Measurements from ENCODE around the gene MT1E.
A peak's percentile ranks its signal among the peaks of the same experiment; 100 is the strongest.

Gene MT1E

DNA sequence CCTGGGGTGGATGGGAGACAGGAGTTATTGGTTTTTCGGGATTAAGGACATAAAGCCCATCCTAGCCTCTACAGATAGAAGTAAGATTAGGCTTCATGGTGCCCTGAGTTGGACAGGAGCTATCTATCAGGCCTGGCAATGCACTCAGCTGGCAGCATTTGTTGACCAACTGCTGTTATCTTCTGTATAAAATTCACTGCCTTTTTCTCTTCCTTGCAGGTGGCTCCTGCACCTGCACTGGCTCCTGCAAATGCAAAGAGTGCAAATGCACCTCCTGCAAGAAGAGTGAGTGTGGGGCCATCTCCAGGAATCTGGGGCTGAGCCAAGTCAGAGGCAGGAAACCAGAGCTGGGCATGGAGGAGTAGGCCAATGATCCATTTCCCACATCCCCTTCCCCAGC is 13.5 kb downstream of the MT1E start:
- peaks cover 3% of the 10 kb centered on the region for H3K4me1 ChIP-seq (ENCODE audit: control insufficient read depth, low read depth, low read length)
- no peak overlapping the region for H3K4me3 ChIP-seq (ENCODE audit: low read length)
- H3K27me3 ChIP-seq (ENCODE audit: control insufficient read depth, insufficient read depth, low read length), result peaks cover 100% of the 10 kb centered on the region
- no peaks in the 10 kb centered on the region for H3K9me3 ChIP-seq (ENCODE audit: control insufficient read depth, low read depth, low read length)
- no peak overlapping the region for H3K27ac ChIP-seq (ENCODE audit: low read length)
- H3K36me3 ChIP-seq (ENCODE audit: control insufficient read depth, low read depth, low read length), result no peaks in the 10 kb centered on the region
- no peak overlapping the region for H3K9ac ChIP-seq (ENCODE audit: low read length)

GRCh38 chr16:56640076-56640475 is 14.5 kb downstream of the MT1E start:
- Histone ChIP-seq H3K4me3 (ENCODE audit: low read length) (no peak overlapping the region), H3K36me3 (ENCODE audit: control insufficient read depth, low read depth, low read length) (no peaks in the 10 kb centered on the region), H3K27me3 (ENCODE audit: control insufficient read depth, insufficient read depth, low read length) (peaks cover 100% of the 10 kb centered on the region), H3K27ac (ENCODE audit: low read length) (no peak overlapping the region), H3K4me1 (ENCODE audit: control insufficient read depth, low read depth, low read length) (peaks cover 3% of the 10 kb centered on the region), H3K9ac (ENCODE audit: low read length) (no peak overlapping the region), H3K9me3 (ENCODE audit: control insufficient read depth, low read depth, low read length) (no peaks in the 10 kb centered on the region)

DNA sequence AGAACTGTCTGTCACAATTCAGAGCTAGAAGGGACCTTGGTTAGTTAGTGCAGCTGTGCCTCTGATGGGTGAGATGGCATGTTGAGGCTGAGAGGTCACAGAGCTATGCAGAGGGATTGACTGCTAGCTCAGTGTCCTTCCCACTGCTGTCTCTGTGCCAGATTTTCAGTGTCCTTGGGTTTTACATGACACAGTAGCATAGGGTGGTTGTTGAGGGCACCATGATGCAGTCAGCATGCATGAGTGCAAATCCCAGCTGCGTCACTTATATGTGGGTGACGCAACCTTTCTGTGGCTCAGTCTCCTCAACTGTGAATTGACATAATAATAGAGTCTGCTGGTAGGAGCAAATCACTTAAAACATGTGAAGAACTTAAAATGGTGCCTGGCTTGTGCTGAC is 15.6 kb downstream of the MT1E start:
- Histone ChIP-seq H3K27ac (ENCODE audit: low read length) (no peak overlapping the region), H3K9me3 (ENCODE audit: control insufficient read depth, low read depth, low read length) (no peaks in the 10 kb centered on the region), H3K4me1 (ENCODE audit: control insufficient read depth, low read depth, low read length) (peaks cover 3% of the 10 kb centered on the region), H3K36me3 (ENCODE audit: control insufficient read depth, low read depth, low read length) (no peaks in the 10 kb centered on the region), H3K4me3 (ENCODE audit: low read length) (no peak overlapping the region), H3K9ac (ENCODE audit: low read length) (no peak overlapping the region), H3K27me3 (ENCODE audit: control insufficient read depth, insufficient read depth, low read length) (peaks cover 100% of the 10 kb centered on the region)

- Histone ChIP-seq H3K9me3 (ENCODE audit: control insufficient read depth, low read depth, low read length) (no peaks in the 10 kb centered on the region), H3K36me3 (ENCODE audit: control insufficient read depth, low read depth, low read length) (no peaks in the 10 kb centered on the region), H3K9ac (ENCODE audit: low read length) (no peak overlapping the region), H3K27me3 (ENCODE audit: control insufficient read depth, insufficient read depth, low read length) (peaks cover 100% of the 10 kb centered on the region), H3K4me3 (ENCODE audit: low read length) (peak overlapping the region; percentile 27), H3K27ac (ENCODE audit: low read length) (no peak overlapping the region), H3K4me1 (ENCODE audit: control insufficient read depth, low read depth, low read length) (peaks cover 3% of the 10 kb centered on the region)
Measured at GRCh38 chr16:56643080-56643778, 17.6 kb downstream of the MT1E start.

GRCh38 chr16:56643833-56644232 is 18.3 kb downstream of the MT1E start:
- Histone ChIP-seq H3K4me1 (ENCODE audit: control insufficient read depth, low read depth, low read length) (peaks cover 3% of the 10 kb centered on the region), H3K4me3 (ENCODE audit: low read length) (peak overlapping the region; percentile 27), H3K27ac (ENCODE audit: low read length) (no peak overlapping the region), H3K27me3 (ENCODE audit: control insufficient read depth, insufficient read depth, low read length) (peaks cover 100% of the 10 kb centered on the region), H3K9ac (ENCODE audit: low read length) (no peak overlapping the region), H3K36me3 (ENCODE audit: control insufficient read depth, low read depth, low read length) (no peaks in the 10 kb centered on the region), H3K9me3 (ENCODE audit: control insufficient read depth, low read depth, low read length) (no peaks in the 10 kb centered on the region)

GRCh38 chr16:56645311-56645710 is 19.7 kb downstream of the MT1E start:
- no peaks in the 10 kb centered on the region for H3K9me3 ChIP-seq (ENCODE audit: control insufficient read depth, low read depth, low read length)
- H3K9ac ChIP-seq (ENCODE audit: low read length), result no peak overlapping the region
- no peak overlapping the region for H3K27ac ChIP-seq (ENCODE audit: low read length)
- peaks cover 3% of the 10 kb centered on the region for H3K4me1 ChIP-seq (ENCODE audit: control insufficient read depth, low read depth, low read length)
- H3K36me3 ChIP-seq (ENCODE audit: control insufficient read depth, low read depth, low read length), result no peaks in the 10 kb centered on the region
- no peak overlapping the region for H3K4me3 ChIP-seq (ENCODE audit: low read length)
- peaks cover 97% of the 10 kb centered on the region for H3K27me3 ChIP-seq (ENCODE audit: control insufficient read depth, insufficient read depth, low read length)

DNA sequence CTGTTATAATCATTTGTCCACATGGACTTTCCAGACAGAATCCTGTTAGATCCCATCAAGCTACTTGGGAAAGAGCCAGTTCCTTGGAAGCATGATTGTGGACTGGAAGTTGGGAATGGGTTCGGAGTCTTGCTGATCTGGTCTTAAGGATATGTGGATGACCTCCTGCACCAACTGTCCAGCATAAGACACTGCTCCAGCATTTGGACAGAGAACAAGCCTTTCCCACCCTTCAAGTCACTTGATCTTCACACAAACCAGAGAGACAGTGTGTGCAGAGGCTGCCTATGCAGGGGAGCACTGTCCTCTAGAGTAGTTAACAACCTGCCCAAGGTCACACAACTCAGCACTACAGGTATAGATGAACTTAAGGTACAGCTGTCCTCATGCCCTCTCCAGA is 20.3 kb downstream of the MT1E start:
- H3K36me3 ChIP-seq (ENCODE audit: control insufficient read depth, low read depth, low read length), result no peaks in the 10 kb centered on the region
- H3K4me3 ChIP-seq (ENCODE audit: low read length), result no peak overlapping the region
- peaks cover 91% of the 10 kb centered on the region for H3K27me3 ChIP-seq (ENCODE audit: control insufficient read depth, insufficient read depth, low read length)
- H3K9me3 ChIP-seq (ENCODE audit: control insufficient read depth, low read depth, low read length), result no peaks in the 10 kb centered on the region
- no peak overlapping the region for H3K9ac ChIP-seq (ENCODE audit: low read length)
- no peak overlapping the region for H3K27ac ChIP-seq (ENCODE audit: low read length)
- peaks cover 3% of the 10 kb centered on the region for H3K4me1 ChIP-seq (ENCODE audit: control insufficient read depth, low read depth, low read length)

DNA sequence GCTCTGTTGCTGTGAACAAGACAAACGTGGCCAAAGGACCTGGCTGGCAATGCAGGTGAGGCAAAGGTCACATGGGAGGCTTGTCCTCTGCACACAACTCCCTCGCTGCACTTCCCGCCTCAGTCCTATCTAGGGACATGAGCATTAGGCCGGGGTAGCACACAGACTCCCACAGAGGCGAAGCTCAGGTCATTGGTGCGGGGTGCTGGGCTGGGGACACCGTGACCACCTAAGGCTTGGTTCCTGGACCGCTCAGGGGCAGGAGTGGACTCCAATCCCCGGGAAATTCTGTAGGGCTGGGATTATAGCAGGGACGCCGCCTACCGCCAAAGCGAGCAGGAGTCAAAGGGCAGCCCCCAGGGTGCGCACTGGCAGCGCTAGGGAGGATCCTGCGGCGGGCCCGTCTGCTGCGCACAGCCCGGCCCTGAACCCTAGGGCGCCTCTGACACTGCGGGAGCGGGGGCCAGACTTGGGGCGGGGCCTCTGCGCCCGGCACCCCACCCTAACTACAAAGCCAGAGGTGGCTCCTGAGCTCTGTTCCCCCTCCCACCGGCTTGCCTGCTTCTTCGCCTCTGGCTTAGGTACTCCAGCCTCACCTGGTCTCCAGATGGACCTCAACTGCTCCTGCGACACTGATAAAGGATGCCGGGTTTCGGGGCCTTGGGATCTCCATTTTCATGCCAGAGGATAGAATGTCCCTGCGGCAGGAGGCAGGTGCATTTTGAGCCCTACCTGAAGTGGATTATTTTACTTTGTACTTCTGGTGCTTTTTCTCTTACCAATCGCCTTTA is 22.3 kb downstream of the MT1E start:
- no peak overlapping the region for H3K9ac ChIP-seq (ENCODE audit: low read length)
- H3K36me3 ChIP-seq (ENCODE audit: control insufficient read depth, low read depth, low read length), result no peaks in the 10 kb centered on the region
- H3K27me3 ChIP-seq (ENCODE audit: control insufficient read depth, insufficient read depth, low read length), result peaks cover 71% of the 10 kb centered on the region
- no peaks in the 10 kb centered on the region for H3K9me3 ChIP-seq (ENCODE audit: control insufficient read depth, low read depth, low read length)
- peaks cover 3% of the 10 kb centered on the region for H3K4me1 ChIP-seq (ENCODE audit: control insufficient read depth, low read depth, low read length)
- no peak overlapping the region for H3K27ac ChIP-seq (ENCODE audit: low read length)
- H3K4me3 ChIP-seq (ENCODE audit: low read length), result peak overlapping the region; percentile 2

DNA sequence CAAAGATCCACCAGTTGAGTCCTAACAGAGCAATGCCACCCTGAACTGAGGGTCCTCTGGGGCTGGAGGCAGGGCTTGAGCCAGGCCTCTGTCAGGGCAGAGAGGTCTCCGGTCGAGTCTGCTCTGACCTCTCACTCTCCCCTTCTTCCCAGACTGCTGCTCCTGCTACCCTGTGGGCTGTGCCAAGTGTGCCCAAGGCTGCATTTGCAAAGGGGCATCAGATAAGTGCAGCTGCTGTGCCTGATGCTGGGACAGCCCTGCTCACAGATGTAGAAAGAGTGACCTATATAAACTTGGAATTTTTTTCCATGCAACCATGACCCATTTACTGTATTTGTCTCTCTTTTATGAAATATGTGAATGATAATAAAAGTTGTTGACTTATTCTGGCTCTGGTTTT is 23.7 kb downstream of the MT1E start:
- no peak overlapping the region for H3K27ac ChIP-seq (ENCODE audit: low read length)

DNA sequence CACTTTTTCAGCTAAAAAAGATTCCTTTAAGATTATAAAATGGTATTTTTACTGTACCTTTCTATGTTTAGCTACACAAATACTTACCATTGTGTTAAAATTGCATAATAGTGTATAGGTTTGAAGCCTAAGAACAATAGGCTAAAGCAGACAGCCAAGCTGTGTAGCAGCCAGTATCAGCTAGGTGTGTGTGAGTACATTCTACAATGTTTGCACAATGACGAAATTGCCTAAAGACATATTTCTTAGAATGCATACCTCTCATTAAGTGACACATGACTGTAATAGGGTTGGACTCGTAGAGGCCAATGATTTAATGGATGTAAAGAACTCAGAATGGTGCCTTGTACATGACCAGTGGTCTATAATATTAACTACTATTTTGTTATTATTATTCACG is 24.2 kb downstream of the MT1E start:
- Histone ChIP-seq H3K9ac (ENCODE audit: low read length) (no peak overlapping the region), H3K27me3 (ENCODE audit: control insufficient read depth, insufficient read depth, low read length) (peaks cover 55% of the 10 kb centered on the region), H3K27ac (ENCODE audit: low read length) (no peak overlapping the region), H3K4me1 (ENCODE audit: control insufficient read depth, low read depth, low read length) (no peaks in the 10 kb centered on the region), H3K36me3 (ENCODE audit: control insufficient read depth, low read depth, low read length) (no peaks in the 10 kb centered on the region), H3K9me3 (ENCODE audit: control insufficient read depth, low read depth, low read length) (no peaks in the 10 kb centered on the region), H3K4me3 (ENCODE audit: low read length) (no peak overlapping the region)

More for the DNA sequence above, 23.7 kb downstream of the MT1E start:
- H3K36me3 ChIP-seq (ENCODE audit: control insufficient read depth, low read depth, low read length), result no peaks in the 10 kb centered on the region
- peaks cover 61% of the 10 kb centered on the region for H3K27me3 ChIP-seq (ENCODE audit: control insufficient read depth, insufficient read depth, low read length)
- no peak overlapping the region for H3K9ac ChIP-seq (ENCODE audit: low read length)
- H3K9me3 ChIP-seq (ENCODE audit: control insufficient read depth, low read depth, low read length), result no peaks in the 10 kb centered on the region
- no peaks in the 10 kb centered on the region for H3K4me1 ChIP-seq (ENCODE audit: control insufficient read depth, low read depth, low read length)
- no peak overlapping the region for H3K4me3 ChIP-seq (ENCODE audit: low read length)

GRCh38 chr16:56651586-56651985 is 26.0 kb downstream of the MT1E start, which contains the start of gene MT1B:
MT1B (plus strand) TSS chr16:56651886; CDS start chr16:56651954, 68 bp downstream.
- no peaks in the 10 kb centered on the region for H3K4me1 ChIP-seq (ENCODE audit: control insufficient read depth, low read depth, low read length)
- no peak within 1 kb of the TSS for H3K4me3 ChIP-seq (ENCODE audit: low read length)
- H3K36me3 ChIP-seq (ENCODE audit: control insufficient read depth, low read depth, low read length), result no peaks in the 10 kb centered on the region
- peaks cover 44% of the 10 kb centered on the region for H3K27me3 ChIP-seq (ENCODE audit: control insufficient read depth, insufficient read depth, low read length)
- no peak within 1 kb of the TSS for H3K27ac ChIP-seq (ENCODE audit: low read length)
- H3K9me3 ChIP-seq (ENCODE audit: control insufficient read depth, low read depth, low read length), result no peaks in the 10 kb centered on the region
- H3K9ac ChIP-seq (ENCODE audit: low read length), result no peak within 1 kb of the TSS

GRCh38 chr16:56652600-56652999 is 27.0 kb downstream of the MT1E start:
- Histone ChIP-seq H3K27me3 (ENCODE audit: control insufficient read depth, insufficient read depth, low read length) (peaks cover 37% of the 10 kb centered on the region), H3K27ac (ENCODE audit: low read length) (no peak overlapping the region), H3K4me1 (ENCODE audit: control insufficient read depth, low read depth, low read length) (no peaks in the 10 kb centered on the region), H3K9ac (ENCODE audit: low read length) (no peak overlapping the region), H3K9me3 (ENCODE audit: control insufficient read depth, low read depth, low read length) (no peaks in the 10 kb centered on the region), H3K4me3 (ENCODE audit: low read length) (no peak overlapping the region), H3K36me3 (ENCODE audit: control insufficient read depth, low read depth, low read length) (no peaks in the 10 kb centered on the region)

Measured in iPS-18a (cell line).